ENCODE measurements around the gene LGR4.

DNA sequence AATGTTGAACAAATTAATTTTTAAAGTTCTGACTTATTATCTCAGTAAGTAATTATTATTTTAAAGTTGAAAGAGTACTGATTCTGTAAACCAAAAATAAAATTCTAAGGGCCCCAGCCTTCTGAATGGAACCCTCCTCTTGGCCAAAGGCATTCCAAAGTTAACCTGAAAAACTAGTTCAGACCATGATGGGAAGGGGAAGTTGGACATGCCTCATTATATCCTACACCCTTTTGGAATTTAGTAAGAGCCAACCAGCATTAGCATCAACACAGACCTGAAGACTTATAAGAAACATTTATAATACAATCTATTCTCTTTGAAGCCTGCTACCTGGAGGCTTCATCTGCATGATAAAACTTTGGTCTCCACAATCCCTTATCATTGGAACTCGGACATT is 18.9 kb downstream of the LGR4 start:
- TF ChIP-seq SUZ12 (IDR thresholded peaks at IDR 0.05; ENCODE audit: extremely low read depth, insufficient read depth, insufficient read length): no peak
- no peak for TF ChIP-seq ZNF274 (IDR thresholded peaks at IDR 0.05; ENCODE audit: low read depth, low read length)
